ENCODE measurements around the gene IGSF11.

GRCh38 chr3:118941236-118941635 lies 93.4 kb downstream of the IGSF11 start:
- TF ChIP-seq SPI1 (IDR thresholded peaks at IDR 0.05; ENCODE audit: borderline replicate concordance, low read depth), result no peak
- TF ChIP-seq REST (IDR thresholded peaks at IDR 0.05; ENCODE audit: insufficient replicate concordance, low read depth), result no peak
- no peak for TF ChIP-seq CTCF (IDR thresholded peaks at IDR 0.05; ENCODE audit: insufficient read depth, low read length)
- TF ChIP-seq POLR2AphosphoS5 (IDR thresholded peaks at IDR 0.05; ENCODE audit: low read depth), result no peak
